ENCODE measurements around the gene MLST8. TPM values are rescaled to one million over a fixed set of nuclear protein-coding genes. Genes with fewer than 3 reads are reported as not detected.

MLST8 gene
- total and polyA plus RNA-seq, 2 of the 8 experiments (the other 6 are each of a cell fraction or from before 2014, with no cell fraction given), result 67.6 to 321 TPM

DNA sequence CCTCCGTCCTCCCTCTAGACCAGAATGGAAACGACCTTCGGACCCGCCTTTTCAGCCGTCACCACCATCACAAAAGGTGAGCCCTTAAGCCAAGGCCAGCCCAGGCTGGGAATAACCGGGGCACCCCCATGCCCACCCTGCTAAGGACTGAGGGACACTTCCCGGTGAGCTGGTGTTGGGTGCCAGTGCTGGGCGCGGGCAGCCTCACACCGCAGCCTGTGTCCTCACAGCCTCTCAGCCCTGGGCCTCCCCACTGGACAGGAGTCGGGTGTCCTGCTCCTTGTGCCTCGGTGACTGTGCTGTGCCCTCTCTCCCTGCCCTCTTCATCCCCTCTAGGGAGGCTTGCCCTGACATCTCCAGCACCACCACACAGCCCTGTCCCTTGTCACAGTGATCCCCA lies 39.4 kb upstream of the MLST8 start (continued):
- TF ChIP-seq SIN3A (conservative IDR thresholded peaks at IDR 0.05 in 1 of 2, IDR thresholded peaks at IDR 0.05 in 1 of 2; ENCODE audit: low read depth in 1 of 2, low read length in 2 of 2) (no peak), ASH2L (IDR thresholded peaks at IDR 0.05; ENCODE audit: low read length) (no peak), BCL11A (IDR thresholded peaks at IDR 0.05; ENCODE audit: low read depth in 2 of 2, low read length in 2 of 2) (no peak)
- TF ChIP-seq, protein P1, sequence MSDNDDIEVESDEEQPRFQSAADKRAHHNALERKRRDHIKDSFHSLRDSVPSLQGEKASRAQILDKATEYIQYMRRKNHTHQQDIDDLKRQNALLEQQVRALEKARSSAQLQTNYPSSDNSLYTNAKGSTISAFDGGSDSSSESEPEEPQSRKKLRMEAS (IDR thresholded peaks at IDR 0.05), result no peak
- TF ChIP-seq, protein P2, sequence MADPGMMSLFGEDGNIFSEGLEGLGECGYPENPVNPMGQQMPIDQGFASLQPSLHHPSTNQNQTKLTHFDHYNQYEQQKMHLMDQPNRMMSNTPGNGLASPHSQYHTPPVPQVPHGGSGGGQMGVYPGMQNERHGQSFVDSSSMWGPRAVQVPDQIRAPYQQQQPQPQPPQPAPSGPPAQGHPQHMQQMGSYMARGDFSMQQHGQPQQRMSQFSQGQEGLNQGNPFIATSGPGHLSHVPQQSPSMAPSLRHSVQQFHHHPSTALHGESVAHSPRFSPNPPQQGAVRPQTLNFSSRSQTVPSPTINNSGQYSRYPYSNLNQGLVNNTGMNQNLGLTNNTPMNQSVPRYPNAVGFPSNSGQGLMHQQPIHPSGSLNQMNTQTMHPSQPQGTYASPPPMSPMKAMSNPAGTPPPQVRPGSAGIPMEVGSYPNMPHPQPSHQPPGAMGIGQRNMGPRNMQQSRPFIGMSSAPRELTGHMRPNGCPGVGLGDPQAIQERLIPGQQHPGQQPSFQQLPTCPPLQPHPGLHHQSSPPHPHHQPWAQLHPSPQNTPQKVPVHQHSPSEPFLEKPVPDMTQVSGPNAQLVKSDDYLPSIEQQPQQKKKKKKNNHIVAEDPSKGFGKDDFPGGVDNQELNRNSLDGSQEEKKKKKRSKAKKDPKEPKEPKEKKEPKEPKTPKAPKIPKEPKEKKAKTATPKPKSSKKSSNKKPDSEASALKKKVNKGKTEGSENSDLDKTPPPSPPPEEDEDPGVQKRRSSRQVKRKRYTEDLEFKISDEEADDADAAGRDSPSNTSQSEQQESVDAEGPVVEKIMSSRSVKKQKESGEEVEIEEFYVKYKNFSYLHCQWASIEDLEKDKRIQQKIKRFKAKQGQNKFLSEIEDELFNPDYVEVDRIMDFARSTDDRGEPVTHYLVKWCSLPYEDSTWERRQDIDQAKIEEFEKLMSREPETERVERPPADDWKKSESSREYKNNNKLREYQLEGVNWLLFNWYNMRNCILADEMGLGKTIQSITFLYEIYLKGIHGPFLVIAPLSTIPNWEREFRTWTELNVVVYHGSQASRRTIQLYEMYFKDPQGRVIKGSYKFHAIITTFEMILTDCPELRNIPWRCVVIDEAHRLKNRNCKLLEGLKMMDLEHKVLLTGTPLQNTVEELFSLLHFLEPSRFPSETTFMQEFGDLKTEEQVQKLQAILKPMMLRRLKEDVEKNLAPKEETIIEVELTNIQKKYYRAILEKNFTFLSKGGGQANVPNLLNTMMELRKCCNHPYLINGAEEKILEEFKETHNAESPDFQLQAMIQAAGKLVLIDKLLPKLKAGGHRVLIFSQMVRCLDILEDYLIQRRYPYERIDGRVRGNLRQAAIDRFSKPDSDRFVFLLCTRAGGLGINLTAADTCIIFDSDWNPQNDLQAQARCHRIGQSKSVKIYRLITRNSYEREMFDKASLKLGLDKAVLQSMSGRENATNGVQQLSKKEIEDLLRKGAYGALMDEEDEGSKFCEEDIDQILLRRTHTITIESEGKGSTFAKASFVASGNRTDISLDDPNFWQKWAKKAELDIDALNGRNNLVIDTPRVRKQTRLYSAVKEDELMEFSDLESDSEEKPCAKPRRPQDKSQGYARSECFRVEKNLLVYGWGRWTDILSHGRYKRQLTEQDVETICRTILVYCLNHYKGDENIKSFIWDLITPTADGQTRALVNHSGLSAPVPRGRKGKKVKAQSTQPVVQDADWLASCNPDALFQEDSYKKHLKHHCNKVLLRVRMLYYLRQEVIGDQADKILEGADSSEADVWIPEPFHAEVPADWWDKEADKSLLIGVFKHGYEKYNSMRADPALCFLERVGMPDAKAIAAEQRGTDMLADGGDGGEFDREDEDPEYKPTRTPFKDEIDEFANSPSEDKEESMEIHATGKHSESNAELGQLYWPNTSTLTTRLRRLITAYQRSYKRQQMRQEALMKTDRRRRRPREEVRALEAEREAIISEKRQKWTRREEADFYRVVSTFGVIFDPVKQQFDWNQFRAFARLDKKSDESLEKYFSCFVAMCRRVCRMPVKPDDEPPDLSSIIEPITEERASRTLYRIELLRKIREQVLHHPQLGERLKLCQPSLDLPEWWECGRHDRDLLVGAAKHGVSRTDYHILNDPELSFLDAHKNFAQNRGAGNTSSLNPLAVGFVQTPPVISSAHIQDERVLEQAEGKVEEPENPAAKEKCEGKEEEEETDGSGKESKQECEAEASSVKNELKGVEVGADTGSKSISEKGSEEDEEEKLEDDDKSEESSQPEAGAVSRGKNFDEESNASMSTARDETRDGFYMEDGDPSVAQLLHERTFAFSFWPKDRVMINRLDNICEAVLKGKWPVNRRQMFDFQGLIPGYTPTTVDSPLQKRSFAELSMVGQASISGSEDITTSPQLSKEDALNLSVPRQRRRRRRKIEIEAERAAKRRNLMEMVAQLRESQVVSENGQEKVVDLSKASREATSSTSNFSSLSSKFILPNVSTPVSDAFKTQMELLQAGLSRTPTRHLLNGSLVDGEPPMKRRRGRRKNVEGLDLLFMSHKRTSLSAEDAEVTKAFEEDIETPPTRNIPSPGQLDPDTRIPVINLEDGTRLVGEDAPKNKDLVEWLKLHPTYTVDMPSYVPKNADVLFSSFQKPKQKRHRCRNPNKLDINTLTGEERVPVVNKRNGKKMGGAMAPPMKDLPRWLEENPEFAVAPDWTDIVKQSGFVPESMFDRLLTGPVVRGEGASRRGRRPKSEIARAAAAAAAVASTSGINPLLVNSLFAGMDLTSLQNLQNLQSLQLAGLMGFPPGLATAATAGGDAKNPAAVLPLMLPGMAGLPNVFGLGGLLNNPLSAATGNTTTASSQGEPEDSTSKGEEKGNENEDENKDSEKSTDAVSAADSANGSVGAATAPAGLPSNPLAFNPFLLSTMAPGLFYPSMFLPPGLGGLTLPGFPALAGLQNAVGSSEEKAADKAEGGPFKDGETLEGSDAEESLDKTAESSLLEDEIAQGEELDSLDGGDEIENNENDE (IDR thresholded peaks at IDR 0.05; ENCODE audit: insufficient replicate concordance, low read length), result no peak

Measured in H1 (cell line).